GM21515 (cell line): Measurements from ENCODE around the gene STAG2.
A peak's percentile ranks its signal among the peaks of the same experiment; 100 is the strongest.
"Not testable (repeated sequence)": the region's sequence is repeated elsewhere in the genome, so short reads cannot be mapped to it uniquely, and the experiment has no call there.

Experiments used
- ATAC-seq: cut with Tn5 transposase; IDR thresholded peaks from one replicate; pipeline ENCODE4 v1.9.1; 2021; ENCODE audit not compliant: unreplicated experiment

Gene STAG2

DNA sequence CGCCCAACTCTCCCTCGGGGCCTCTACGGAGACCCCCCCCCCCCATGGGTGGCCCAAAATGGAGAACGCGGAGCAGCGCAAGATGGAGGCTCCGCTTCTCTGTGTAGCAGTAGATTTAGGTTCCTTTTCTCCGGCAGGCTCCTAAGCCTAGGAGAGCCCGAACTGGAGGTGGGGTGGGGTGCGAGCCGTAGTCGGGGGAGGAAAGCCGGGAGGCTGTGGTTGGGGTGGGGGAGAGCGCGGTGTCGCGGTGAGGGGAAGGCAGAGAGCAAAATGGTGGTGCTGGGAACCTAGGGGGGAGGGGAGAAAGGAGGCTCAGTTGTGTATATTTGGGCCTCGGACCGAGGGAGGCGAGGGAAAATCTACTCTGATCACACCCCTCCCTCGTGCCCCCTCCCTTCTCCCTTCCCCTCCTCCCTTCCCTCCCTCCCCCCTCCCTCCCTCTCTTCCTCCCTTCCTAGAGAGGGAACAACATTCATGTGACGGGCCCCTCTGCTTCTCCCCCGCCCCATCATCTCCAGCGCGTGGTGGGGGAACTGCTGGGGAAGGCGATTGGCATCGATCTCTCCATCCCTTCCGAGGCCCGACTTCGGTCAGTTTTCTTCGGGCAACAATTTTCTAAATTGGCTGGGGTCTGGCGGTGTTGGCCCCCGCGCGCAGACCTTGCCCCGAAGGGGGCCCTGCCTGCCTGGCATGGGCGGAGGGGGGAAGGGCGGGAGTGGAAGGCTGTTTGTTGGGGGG lies at the start of gene STAG2:
Gene STAG2, plus strand, starts transcription at position 439 of the 738 bp plus-strand sequence. CDS start 60,922 bp downstream, outside the sequence.
- no peak for ATAC-seq

DNA sequence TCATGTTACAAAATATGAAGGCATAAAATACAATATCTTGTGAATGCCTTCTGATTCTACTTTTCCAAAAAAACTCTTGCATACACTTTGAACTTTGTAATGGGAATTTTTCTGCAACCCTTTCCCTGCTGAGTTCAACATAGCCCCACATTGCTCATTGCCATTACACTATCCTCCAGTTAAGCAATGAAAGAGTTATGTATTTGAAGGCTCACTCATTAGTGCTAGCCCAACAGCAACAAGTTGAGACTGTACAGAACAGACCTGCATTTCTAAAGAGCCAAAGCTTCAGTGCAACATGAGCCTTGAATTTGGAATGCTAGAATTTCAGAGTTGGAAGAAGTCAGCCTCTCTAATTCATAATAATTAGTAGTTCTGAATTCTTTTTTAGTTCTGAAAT lies 44.4 kb upstream of the STAG2 start:
- no peak for ATAC-seq

DNA sequence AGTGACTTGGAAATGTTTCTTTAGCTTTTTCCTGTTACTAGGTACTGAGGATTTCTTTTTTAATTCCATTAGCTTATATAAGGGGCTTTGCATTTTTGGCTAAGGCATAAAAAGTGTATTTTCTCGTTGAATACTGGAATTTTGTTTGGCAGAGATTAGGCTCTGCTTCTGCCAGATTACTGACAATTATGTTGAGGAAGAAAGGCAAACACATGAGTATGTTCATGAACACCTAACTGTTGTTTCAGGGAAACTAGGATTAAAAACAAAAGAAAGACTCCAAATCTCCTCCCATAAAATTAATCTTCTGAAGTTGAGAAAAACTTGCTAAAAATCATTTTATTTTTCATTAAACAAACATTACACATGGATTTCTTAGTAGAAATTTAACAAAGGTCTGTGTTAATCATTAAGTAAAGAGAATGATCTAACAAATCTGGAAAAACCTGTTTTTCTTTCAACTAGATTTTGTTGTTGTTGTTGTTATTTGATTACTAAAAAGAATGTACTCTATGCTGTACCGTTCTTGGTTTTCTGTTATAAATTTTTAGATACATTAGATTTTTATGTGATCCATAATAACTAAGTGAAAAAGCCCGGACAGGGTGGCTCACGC lies 43.3 kb upstream of the STAG2 start:
- ATAC-seq: no peak

DNA sequence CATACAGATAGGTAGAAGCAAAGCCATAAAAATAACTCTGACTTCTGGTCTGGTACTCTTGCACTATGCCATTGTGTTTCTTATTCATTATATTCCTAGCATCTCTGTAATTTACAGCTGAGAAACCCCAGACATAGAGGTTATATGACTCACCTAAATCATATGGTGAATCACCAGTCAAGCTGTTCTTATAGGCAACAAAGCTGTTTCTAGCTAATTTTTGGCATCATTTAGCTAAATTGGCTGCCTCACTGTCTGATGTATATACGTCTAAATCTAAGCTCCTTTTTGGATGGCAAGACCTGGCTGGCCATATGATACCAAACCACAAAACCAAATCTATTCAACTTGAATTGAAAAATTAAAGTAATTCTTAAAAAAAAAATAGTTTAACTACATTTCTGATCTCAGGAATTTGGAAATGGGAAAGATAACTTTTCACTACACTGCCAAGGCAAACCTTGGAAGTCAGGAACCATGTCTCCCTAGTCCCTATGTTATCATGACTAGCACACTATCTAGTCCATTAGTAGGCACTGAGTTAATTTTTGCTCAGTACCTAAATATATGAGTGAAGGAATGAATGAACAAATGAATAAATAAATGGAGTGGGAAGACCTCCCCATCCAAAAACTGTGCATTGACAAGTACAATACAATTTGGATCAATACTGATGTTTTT lies 41.3 kb upstream of the STAG2 start:
- no peak for ATAC-seq

DNA sequence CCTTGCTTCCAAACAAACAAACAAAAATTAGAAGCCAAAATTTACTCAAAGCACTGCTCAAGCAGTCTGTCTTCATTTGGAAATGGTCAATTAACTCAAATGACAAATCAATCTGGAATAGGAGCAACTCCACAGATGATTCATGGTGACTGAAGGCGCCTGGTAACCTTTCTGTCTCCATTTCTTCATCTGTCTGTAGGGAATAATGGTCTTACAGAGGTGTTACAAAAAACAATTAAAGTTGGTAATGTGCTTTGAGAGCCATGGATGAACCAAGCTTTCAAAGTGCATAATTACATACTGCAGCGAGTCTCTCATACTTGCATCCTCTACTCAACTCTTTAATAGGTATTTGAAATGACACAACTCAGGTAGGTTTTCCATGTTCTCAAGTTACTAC lies 38.3 kb upstream of the STAG2 start:
- no peak for ATAC-seq

DNA sequence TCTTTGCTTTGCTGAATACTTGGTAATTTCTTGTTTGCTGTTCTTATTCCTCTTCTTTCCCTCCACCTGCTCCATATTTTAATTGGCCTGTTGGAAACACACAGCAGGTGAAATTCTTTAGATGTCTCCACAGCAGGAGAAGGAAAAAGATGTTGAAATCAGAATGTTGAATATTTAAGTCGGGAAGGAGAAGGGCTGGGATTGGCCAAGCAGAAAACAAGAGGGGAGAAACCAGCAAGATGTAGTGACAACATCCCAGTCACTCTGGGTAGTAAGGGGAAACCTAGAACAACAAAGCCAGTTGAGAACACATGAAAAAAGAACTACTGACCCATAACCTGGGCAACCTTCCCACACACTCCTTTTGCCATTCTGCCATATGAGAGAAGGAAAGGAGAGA lies 37.3 kb upstream of the STAG2 start:
- no peak for ATAC-seq

DNA sequence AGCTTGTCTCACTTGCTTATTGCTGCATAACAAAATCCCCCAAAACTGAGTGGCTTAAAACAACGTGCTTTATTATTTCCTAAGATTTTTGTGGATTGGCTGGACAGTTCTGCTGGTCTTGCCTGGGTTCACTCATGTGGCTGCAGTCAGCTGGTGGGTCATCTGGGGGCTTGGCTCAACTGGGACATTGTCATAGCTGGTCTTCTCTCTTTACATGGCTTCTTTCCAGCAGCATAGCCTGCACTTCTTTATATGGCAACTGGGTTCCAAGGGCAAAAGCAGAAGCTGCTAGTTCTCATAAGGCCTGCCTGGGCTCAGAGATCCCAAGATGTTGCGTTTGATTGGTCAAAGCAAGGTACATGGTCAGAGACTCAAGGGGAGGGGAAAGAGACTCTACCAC lies 33.7 kb upstream of the STAG2 start:
- no peak for ATAC-seq

DNA sequence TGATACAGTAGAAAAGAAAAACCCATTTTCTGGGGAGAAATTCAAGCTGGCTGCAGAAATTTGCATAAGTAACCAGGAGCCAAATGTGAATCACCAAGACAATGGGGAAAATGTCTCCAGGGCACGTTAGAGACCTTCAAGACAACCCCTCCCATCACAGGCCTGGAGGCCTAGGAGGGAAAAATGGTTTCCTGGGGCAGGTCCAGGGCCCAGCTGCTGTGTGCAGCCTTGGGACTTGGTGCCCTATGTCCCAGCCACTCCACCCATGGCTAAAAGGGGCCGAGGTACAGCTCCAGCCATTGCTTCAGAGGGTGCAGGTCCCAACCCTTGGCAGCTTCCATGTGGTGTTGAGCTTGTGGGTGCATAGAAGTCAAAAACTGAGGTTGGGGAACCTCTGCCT lies 29.5 kb upstream of the STAG2 start:
- ATAC-seq: not testable (repeated sequence)

DNA sequence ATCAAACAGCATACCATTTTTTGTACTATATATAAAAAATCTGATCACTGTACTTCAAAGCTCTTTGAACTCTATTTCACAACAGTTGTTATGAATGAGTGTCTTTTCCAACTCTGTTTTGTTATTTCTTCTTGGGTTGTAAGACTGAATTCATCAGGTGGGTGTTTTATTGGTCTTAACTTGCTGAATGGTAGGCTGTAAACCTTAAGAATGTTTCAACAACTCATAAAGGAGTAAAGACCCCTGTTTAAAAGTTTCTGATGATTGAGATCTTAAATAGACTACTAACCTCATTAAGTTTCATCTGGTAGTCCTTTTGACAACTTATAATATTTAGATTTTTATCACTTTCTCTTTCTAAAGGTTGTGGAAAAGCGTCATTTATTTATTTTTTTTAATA lies 18.4 kb upstream of the STAG2 start:
- ATAC-seq: no peak

DNA sequence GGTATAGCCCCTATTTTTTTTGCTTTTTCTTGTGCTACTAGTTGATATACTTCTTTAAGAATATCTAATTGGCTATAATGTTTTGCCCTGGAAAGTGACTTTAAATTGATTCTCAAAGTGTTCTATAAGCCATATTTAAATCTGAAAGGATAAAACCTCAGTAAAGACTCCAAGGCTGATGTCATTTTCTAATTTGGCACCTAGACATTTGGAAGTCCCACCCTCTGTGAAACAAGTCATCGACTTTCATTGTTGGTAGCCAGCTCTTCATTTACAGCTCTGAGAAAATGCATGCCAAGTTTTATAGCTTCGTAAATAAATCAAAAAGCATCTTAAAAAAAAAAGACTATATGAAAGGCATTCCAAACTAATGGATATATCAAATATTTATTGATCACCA lies 18.0 kb upstream of the STAG2 start:
- ATAC-seq: no peak

DNA sequence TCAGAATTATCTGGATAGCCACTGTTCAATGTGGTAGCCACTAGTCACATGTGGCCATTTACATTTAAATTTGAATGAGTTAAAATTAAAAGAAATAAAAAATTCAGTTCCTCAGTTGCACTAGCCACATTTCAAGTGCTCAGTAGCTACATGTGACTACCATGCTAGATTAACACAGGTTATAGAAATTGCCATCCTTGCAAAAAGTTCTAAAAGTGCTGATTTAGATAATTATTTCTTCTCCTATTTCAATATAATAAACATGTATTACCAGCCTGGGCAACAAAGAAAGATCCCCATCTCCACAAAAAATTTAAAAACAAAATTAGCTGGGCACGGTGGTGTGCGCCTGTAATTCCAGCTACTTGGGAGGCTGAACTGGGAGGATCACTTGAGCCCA lies 11.7 kb upstream of the STAG2 start:
- ATAC-seq: no peak

DNA sequence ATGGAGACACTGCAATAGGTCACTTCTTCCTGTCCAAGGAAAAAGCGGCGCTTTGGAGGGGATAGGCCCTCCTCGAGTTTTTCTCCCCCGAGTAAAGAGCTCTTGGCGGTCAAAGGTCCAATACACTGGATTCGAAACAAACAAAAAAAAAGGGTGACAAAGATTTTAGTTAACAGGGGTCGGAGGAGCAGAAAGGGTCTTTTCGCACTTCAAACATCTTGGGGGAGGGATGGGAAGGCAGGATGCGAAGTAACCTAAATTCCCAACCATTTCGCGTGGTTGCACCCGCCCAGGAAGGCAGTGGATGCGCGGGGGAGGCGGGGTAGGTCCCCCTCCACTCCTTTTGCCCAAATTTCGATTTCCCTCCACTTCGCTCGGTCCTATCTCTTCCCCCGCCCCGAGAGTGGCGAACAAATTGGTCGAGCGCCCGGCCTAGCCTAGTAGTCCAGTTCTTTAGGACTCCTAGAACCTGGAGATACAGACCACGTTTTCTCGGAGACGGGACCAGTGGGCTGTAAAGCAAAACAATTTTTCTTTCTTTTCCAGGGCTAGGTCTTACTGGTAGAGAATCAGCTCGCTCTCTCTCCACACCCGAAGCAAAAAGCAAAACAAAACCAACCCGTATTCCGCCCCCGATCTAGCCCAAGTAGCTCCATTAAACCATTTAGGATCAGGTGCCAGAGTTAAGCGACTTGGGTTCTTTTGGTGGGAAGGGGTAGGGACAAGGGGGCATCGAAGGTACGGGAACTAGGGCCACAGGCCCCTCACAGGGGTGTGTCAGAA lies 2.0 kb upstream of the STAG2 start:
- ATAC-seq: no peak

DNA sequence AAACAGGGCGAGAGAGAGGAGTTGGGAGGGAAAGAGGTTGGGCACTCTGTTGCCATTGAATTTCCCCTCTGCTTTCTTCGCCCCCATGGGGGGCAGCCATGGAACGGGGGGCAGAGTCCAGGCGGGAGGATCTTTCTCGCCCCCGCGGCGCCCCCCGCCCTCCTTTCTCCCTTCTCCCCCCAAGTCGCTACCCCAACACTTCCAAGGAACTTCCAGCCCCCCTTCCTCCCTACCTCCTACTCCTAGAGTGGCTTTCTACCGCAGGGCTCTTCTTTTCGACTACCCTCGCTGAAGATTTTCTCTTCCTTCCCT lies 594 bp upstream of the STAG2 start:
- ATAC-seq: no peak

DNA sequence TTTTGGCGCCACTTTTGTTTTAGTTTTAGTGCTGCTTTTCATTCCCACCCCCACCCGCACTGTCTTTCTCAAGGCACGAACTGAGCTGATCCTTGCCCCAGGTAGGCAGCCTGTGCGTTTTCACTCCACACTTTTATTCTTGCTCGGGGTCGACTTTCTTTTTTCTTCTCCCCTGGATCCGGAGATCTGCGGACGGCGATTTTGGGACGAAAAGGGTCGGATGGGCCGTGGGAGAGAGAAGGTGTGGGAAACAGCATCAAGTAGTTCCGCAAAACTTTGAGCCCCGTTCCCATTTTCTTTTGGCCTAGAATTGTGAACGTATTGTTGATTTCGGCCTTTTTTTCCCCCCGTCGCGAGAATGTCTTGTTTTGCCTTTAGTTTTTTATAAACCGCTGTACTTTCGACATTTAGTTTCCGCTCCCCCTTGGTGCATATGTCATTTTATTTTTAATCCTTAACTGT lies 531 bp downstream of the STAG2 start:
- no peak for ATAC-seq

DNA sequence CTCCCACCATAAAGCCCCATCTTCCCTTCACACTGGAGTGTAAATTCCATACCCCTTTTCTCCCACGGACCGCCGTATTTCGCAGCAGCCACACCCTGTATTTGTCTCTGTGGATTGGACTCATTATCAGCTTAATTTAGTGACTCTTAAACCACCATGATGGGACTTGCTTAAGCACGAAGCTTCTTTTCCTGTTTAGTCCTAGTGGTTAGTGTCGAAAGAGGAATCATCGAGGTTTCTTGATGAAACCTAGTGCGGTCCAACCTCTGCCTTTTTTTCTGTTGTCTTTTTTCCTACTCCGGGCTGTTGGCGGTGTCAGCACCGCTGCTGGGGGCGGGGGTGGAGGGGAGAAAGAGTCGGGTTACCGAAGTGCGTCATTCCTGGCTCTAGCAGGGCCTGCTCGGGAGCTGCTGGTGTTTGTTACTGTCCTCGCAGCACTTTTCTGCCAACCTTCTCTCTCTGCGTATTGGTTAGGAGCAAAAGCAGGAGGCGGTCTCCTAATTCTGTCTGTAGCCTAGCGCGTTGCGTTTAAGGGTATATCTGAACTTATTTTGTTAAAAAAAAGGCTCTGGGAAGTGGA lies 1.4 kb downstream of the STAG2 start:
- ATAC-seq: peak; percentile 59

DNA sequence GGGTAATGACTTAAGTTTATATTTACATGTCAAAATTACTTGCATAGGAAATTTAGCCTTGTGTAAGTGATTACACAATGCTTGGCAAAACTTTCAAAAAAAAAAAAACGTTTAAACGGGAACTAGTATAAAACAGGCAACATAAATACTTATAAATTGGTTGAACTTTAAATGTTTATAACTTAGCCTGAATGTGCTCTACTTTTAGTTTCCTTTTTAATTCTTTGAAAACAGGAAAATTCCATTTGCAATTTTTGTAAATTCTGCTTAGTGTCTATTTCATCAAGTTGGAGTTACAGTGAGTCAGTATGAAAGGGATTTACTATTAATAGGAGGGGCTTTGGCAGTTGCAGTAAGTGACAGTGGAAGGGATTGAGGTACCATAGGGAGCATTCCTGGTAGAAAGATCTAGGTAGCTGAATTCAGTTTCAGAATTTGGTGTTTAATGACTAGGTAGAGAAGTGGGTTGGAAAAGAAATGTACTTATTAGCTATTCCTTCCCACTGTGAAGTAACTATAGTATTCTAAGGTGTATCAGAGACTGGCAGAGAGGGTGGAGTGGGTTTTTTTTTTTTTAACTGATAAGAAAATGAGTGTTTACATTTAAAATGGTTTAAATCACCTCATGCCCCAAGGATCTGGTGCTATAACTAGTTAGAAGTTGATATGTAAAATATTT lies 2.8 kb downstream of the STAG2 start:
- ATAC-seq: no peak

DNA sequence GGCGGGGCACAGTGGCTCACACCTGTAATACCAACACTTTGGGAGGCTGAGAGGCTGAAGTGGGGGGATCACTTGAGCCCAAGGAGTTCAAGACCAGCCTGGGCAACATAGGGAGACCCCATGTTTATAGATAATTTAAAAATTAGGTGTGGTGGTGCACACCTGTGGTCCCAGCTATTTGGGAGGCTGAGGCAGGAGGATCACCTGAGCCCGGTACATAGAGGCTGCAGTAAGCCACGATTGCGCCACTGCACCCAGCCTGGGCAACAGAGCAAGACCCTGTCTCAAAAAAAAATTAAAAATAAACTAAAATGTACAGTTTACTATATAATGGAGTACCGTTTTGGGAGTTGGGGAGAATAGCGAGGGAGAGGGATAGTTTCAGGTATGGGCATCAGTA lies 4.2 kb downstream of the STAG2 start:
- ATAC-seq: no peak

DNA sequence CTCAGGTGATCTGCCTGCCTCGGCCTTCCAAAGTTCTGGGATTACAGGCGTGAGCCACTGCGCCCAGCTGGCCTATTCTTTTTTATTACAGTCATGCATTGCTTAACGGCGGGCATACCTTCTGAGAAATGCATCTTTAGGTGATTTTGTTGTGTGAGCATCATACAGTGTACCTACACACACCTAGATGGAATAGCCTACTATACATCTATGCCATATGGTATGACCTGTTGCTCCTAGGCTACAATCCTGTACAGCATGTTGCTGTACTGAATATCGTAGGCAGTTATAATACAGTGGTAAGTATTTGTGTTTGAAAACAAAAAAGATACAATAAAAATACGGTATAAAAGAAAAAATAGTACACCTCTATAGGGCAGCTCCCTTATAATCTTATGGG lies 6.0 kb downstream of the STAG2 start:
- ATAC-seq: no peak

DNA sequence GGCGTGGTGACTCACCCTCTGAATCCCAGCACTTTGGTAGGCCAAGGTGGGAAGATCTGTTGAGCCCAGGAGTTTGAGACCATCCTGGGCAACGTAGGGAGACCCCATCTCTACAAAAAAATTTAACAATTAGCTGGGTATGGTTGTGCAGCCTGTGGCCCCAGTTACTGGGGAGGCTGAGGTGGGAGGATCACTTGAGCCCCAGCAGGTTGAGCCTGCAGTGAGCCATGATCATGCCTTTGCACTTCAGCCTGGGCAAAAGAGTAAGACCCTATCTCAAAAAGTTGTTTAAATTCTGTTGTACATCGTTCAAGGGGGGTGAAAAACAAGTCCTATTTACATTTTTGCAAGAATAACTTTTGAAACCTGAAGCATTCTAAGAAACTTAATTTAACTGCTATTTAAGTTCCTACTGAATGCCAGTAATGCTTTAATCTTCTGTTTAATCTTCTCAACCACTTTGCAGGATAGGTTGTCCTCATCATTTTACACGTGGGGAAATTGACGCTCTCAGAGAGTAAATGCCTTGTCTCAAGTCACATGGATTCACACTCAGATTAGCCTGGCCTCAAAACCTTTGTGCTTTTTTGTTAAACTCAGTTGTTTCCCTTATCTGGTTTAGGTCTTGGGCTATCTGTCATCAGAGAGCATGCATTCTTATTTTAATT lies 7.0 kb downstream of the STAG2 start:
- ATAC-seq: no peak

DNA sequence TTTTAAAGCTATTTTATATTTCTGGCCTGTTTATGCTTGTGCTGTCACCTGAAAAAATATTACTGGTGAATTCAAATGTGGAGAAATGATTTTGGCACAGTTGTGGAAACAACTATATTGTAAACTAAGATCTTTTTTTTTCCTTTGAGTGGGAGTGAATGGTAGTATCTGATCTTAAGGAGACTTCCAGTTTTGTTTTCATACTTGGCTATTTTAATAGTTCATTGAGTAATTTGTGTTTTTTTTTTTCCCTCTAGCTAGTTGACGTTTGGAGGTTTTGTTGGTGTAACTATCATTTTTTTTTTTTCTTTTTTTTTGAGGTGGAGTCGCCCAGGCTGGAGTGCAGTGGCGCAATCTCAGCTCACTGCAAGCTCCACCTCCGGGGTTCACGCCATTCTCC lies 10.5 kb downstream of the STAG2 start:
- no peak for ATAC-seq
